Vagina (tissue), 2 donors: ENCODE measurements around the gene PDZK1IP1.

Experiments
- CTCF ChIP-seq, 3 experiments: fragments of 450-650 bp in 2 of 3; fragments of 200-600 bp in 1 of 3; sonication (generic) in 1 of 3; IDR thresholded peaks; one replicate each; pipeline ENCODE4 v1.5.1; 2017 to 2019; ENCODE audit warnings: antibody characterized with exemption in 3 of 3, mild to moderate bottlenecking in 2 of 3, moderate library complexity in 2 of 3
- POLR2A ChIP-seq, 2 donors: fragments of 450-650 bp; IDR thresholded peaks; one replicate each; pipeline ENCODE4 v1.6.1; 2017; ENCODE audit warnings: antibody characterized with exemption in 2 of 2, mild to moderate bottlenecking in 2 of 2, moderate library complexity in 2 of 2
- POLR2AphosphoS5 ChIP-seq, 2 donors: sonication (generic); formaldehyde crosslinking; IDR thresholded peaks; one replicate each; pipeline ENCODE4 v1.9.0; 2017; ENCODE audit warnings: antibody characterized with exemption in 2 of 2, mild to moderate bottlenecking in 2 of 2, low read depth in 1 of 2; ENCODE audit not compliant: insufficient read depth in 1 of 2

GRCh38 chr1:47184090-47184821, 5.6 kb downstream of the PDZK1IP1 start:
- no peak for TF ChIP-seq CTCF (IDR thresholded peaks at IDR 0.05)
- no peak for TF ChIP-seq POLR2AphosphoS5 (IDR thresholded peaks at IDR 0.05; ENCODE audit: insufficient read depth in 1 of 2, low read depth in 1 of 2)
- no peak for TF ChIP-seq POLR2A (IDR thresholded peaks at IDR 0.05)
